Uterus (tissue), 2 donors: ENCODE measurements around the gene TAT.

Experiments used
- POLR2A ChIP-seq, 2 donors: fragments of 450-650 bp; IDR thresholded peaks; one replicate each; pipeline ENCODE4 v1.6.1; 2016; ENCODE audit warnings: antibody characterized with exemption in 2 of 2, mild to moderate bottlenecking in 1 of 2, moderate library complexity in 1 of 2
- TF ChIP-seq, protein P1 (sequence below), 4 experiments: fragments of 200-600 bp in 2 of 4; fragments of 450-650 bp in 2 of 4; sonication (generic) in 2 of 4; IDR thresholded peaks; one replicate each; pipeline ENCODE4 v1.5.1; 2016 to 2019; ENCODE audit warnings: antibody characterized with exemption in 4 of 4, mild to moderate bottlenecking in 2 of 4, moderate library complexity in 1 of 4

GRCh38 chr16:71610936-71611871 is 34.3 kb upstream of the TAT start:
- TF ChIP-seq, protein P1, sequence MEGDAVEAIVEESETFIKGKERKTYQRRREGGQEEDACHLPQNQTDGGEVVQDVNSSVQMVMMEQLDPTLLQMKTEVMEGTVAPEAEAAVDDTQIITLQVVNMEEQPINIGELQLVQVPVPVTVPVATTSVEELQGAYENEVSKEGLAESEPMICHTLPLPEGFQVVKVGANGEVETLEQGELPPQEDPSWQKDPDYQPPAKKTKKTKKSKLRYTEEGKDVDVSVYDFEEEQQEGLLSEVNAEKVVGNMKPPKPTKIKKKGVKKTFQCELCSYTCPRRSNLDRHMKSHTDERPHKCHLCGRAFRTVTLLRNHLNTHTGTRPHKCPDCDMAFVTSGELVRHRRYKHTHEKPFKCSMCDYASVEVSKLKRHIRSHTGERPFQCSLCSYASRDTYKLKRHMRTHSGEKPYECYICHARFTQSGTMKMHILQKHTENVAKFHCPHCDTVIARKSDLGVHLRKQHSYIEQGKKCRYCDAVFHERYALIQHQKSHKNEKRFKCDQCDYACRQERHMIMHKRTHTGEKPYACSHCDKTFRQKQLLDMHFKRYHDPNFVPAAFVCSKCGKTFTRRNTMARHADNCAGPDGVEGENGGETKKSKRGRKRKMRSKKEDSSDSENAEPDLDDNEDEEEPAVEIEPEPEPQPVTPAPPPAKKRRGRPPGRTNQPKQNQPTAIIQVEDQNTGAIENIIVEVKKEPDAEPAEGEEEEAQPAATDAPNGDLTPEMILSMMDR (IDR thresholded peaks at IDR 0.05) = peak; percentile 52 to 64 (median 58)
- no peak for TF ChIP-seq POLR2A (IDR thresholded peaks at IDR 0.05)
